ENCODE measurements around the gene FLRT2. TPM values are rescaled to one million over a fixed set of nuclear protein-coding genes. Genes with fewer than 3 reads are reported as not detected.

The FLRT2 gene
- total RNA-seq, 1 donor from 2014 or later: 24.6 TPM

DNA sequence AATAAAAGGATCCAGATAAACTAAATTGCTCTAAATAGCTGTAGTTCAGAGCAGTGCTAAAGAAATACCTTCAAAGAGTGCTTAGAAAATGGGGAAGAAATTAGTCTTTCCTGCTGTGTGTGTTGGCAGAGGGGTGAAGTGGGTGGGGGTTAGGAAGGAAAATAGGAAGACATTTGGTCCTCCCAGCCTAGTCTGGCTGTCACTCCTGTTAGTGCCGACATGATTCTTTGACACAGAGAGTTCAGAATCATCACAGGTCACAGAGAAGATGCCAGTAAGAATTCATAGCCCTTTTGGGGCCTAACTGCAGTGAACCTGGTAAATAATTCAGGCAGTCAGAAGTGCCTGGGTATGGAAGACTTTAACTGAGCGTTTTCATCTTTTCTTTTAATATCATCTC lies 74.8 kb downstream of the FLRT2 start:
- H3K4me3 ChIP-seq: no peak overlapping the region
- intact Hi-C loops (cut with DNase I): no loop called here
- DNase-seq (ENCODE audit: low spot score in 2 of 2): no peak
- H3K4me1 ChIP-seq: no peaks in the 10 kb centered on the region
- H3K27me3 ChIP-seq: no peaks in the 10 kb centered on the region
- H3K27ac ChIP-seq: no peak overlapping the region
- H3K36me3 ChIP-seq: no peaks in the 10 kb centered on the region
- TF ChIP-seq CTCF (IDR thresholded peaks at IDR 0.05): no peak
- no peaks in the 10 kb centered on the region for H3K9me3 ChIP-seq

DNA sequence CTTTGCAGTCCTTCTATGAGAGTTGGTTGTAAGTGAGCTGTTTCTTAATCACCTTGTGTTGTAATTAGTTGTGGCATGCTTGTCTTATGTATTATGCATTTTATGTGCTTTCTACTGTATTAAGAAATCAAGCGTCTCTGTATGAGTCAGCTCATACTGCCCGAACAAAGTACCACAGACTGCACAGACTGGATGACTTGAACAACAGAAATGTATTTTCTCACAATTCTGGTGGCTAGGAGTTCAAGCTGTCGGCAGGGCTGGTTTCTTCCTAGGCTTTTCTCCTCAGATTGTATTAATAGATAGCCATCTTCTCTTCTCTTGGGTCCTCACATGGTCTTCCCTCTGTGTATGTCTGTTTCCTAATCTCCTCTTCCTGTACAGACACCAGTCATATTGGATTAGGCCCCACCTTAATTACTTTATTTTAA lies 77.7 kb downstream of the FLRT2 start:
- DNase-seq (ENCODE audit: low spot score in 2 of 2): no peak
- H3K27ac ChIP-seq: no peak overlapping the region
- no peak for TF ChIP-seq CTCF (IDR thresholded peaks at IDR 0.05)
- no peaks in the 10 kb centered on the region for H3K36me3 ChIP-seq
- no peaks in the 10 kb centered on the region for H3K4me1 ChIP-seq
- intact Hi-C loops (cut with DNase I): no loop called here
- H3K27me3 ChIP-seq: no peaks in the 10 kb centered on the region
- H3K4me3 ChIP-seq: no peak overlapping the region
- no peaks in the 10 kb centered on the region for H3K9me3 ChIP-seq

DNA sequence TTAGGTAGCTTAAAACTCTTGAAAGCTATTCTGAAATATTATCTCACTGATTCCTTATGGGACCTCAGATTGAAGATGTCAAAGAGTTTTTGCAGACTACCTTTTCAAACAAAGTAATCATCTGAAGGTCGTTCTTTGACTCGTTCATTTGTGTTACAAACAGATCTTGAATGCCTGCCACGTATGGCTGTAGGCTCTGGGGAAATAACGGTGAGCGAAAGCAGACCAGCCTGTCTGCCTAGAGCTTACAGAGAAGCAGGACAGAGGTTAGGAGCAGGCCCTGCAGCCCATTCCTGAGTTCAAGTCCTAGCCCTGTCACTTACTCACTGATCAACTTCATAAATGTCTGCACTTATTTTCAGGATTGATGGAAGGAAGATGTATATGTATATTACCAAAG lies 83.6 kb downstream of the FLRT2 start:
- Histone ChIP-seq H3K4me3 (no peak overlapping the region), H3K36me3 (no peaks in the 10 kb centered on the region), H3K9me3 (no peaks in the 10 kb centered on the region), H3K27me3 (no peaks in the 10 kb centered on the region), H3K4me1 (no peaks in the 10 kb centered on the region), H3K27ac (no peak overlapping the region)
- no peak for TF ChIP-seq CTCF (IDR thresholded peaks at IDR 0.05)
- intact Hi-C loops (cut with DNase I): no loop called here
- DNase-seq (ENCODE audit: low spot score in 2 of 2): no peak

DNA sequence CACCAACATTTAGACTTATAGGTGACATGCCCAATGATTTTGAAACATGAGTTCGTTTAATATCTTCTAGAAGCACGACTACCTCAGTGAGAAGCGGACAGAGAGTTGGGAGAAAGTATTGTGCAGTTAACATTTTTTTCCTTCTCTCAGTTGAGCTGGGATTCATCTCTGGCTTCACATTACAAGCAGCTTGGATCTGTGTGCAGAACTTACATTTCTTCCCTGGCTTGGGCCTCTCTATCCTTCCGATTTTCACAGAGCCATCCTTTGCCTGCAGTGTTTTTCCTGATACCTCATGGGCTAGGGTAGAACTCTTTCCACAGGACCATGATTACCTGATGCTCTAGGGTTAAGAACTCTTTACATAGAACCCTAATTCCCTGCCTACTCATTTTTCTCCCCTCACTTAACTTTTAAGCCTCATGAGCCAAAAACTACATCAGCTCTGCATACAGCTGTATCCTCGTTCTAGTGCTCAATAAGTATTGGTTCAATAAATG lies 86.5 kb downstream of the FLRT2 start:
- TF ChIP-seq CTCF (IDR thresholded peaks at IDR 0.05): no peak
- peaks cover 0 to 6% of the 10 kb centered on the region in 2 donors for H3K36me3 ChIP-seq
- no peaks in the 10 kb centered on the region for H3K4me1 ChIP-seq
- intact Hi-C loops (cut with DNase I): no loop called here
- no peaks in the 10 kb centered on the region for H3K9me3 ChIP-seq
- no peaks in the 10 kb centered on the region for H3K27me3 ChIP-seq
- no peak overlapping the region for H3K27ac ChIP-seq
- H3K4me3 ChIP-seq: no peak overlapping the region
- no peak for DNase-seq (ENCODE audit: low spot score in 2 of 2)

DNA sequence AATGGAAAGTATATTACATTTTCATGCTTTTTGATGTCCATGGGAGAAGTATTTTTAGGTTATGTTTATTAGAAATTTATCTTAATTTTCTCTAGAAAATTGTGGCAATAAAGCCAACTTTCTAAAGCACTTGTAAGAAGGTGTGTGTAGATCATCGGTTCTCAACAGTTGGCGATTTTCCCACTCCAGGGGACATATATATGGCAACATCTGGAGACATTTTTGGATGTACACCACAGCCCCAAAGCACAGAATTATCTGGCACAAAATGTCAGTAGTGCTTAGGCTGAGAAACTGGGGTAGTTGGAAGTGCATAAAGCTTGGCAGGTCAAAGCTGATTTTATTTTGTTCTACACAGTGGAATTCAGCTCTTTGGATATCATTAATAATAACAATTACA lies 86.9 kb downstream of the FLRT2 start:
- intact Hi-C loops (cut with DNase I): no loop called here

More for the DNA sequence above, 86.9 kb downstream of the FLRT2 start:
- Histone ChIP-seq H3K4me3 (no peak overlapping the region), H3K9me3 (no peaks in the 10 kb centered on the region), H3K4me1 (no peaks in the 10 kb centered on the region), H3K27ac (no peak overlapping the region), H3K27me3 (no peaks in the 10 kb centered on the region), H3K36me3 (peaks cover 2 to 10% of the 10 kb centered on the region in 2 donors)
- DNase-seq (ENCODE audit: low spot score in 2 of 2): no peak
- no peak for TF ChIP-seq CTCF (IDR thresholded peaks at IDR 0.05)

Data from ascending aorta (tissue), 2 donors.